MM.1S (cell line): ENCODE measurements around the gene HCRTR2.

Experiments
- DNase-seq: peaks from one replicate; pipeline ENCODE4 v3.0.0-alpha.2; 2015
- H2AFZ ChIP-seq: fragments of 300-600 bp; sonication (generic); 2 replicates; pipeline ENCODE4 v1.6.0; 2016; ENCODE audit warnings: antibody characterized with exemption, low read length
- H3F3A ChIP-seq: fragments of 300-600 bp; sonication (generic); 2 replicates; pipeline ENCODE4 v1.6.1; 2016; ENCODE audit warnings: mild to moderate bottlenecking, antibody characterized with exemption, low read length, moderate library complexity, mixed read lengths; ENCODE audit not compliant: insufficient read depth
- H3K27ac ChIP-seq: fragments of 300-600 bp; sonication (generic); 2 replicates; pipeline ENCODE4 v1.5.1; 2016; ENCODE audit warnings: mild to moderate bottlenecking, low read length
- H3K27me3 ChIP-seq: fragments of 300-600 bp; sonication (generic); replicated peaks from 2 replicates; pipeline ENCODE4 v1.6.0; 2016; ENCODE audit warnings: low read length; ENCODE audit not compliant: insufficient read depth
- H3K36me3 ChIP-seq: fragments of 300-600 bp; sonication (generic); replicated peaks from 2 replicates; pipeline ENCODE4 v1.6.1; 2016; ENCODE audit warnings: mild to moderate bottlenecking, low read length, mixed read lengths; ENCODE audit not compliant: insufficient read depth
- H3K4me1 ChIP-seq: fragments of 300-600 bp; sonication (generic); 2 replicates; pipeline ENCODE4 v1.6.1; 2016; ENCODE audit warnings: low read length, mixed read lengths
- H3K4me2 ChIP-seq: fragments of 300-600 bp; sonication (generic); 2 replicates; pipeline ENCODE4 v1.6.0; 2016; ENCODE audit warnings: low read depth, low read length
- H3K4me3 ChIP-seq: fragments of 300-600 bp; sonication (generic); 2 replicates; pipeline ENCODE4 v1.5.1; 2016; ENCODE audit warnings: low read length, mixed read lengths
- H3K79me2 ChIP-seq: fragments of 300-600 bp; sonication (generic); 2 replicates; pipeline ENCODE4 v1.6.1; 2016; ENCODE audit warnings: mixed run types, low read length, mixed read lengths
- H3K9ac ChIP-seq: fragments of 300-600 bp; sonication (generic); 2 replicates; pipeline ENCODE4 v1.6.1; 2016; ENCODE audit warnings: low read length, mixed read lengths
- H3K9me2 ChIP-seq: fragments of 300-600 bp; sonication (generic); replicated peaks from 2 replicates; pipeline ENCODE4 v1.6.1; 2016; ENCODE audit warnings: mild to moderate bottlenecking, low read length, mixed read lengths; ENCODE audit not compliant: insufficient read depth
- H3K9me3 ChIP-seq: fragments of 300-600 bp; sonication (generic); replicated peaks from 2 replicates; pipeline ENCODE4 v1.6.1; 2016; ENCODE audit warnings: mild to moderate bottlenecking, low read length, mixed read lengths; ENCODE audit not compliant: insufficient read depth
- H4K20me1 ChIP-seq: fragments of 300-600 bp; sonication (generic); 2 replicates; pipeline ENCODE4 v1.6.1; 2016; ENCODE audit warnings: mild to moderate bottlenecking, low read length, moderate library complexity, mixed read lengths; ENCODE audit not compliant: insufficient read depth
- EZH2 ChIP-seq: fragments of 300-600 bp; sonication (generic); optimal IDR thresholded peaks from 2 replicates; pipeline ENCODE3; 2017; ENCODE audit warnings: low read depth, mild to moderate bottlenecking, antibody characterized with exemption, low read length, mixed read lengths
- EZH2phosphoT487 ChIP-seq: fragments of 300-600 bp; sonication (generic); IDR thresholded peaks from 2 replicates; pipeline ENCODE4 v1.6.1; 2018; ENCODE audit warnings: antibody characterized with exemption, low read length
- TF ChIP-seq, protein P1 (sequence below): fragments of 300-600 bp; sonication (generic); IDR thresholded peaks from 2 replicates; pipeline ENCODE4 v1.5.1; 2016; ENCODE audit warnings: antibody characterized with exemption, low read length, mixed read lengths

The HCRTR2 gene

DNA sequence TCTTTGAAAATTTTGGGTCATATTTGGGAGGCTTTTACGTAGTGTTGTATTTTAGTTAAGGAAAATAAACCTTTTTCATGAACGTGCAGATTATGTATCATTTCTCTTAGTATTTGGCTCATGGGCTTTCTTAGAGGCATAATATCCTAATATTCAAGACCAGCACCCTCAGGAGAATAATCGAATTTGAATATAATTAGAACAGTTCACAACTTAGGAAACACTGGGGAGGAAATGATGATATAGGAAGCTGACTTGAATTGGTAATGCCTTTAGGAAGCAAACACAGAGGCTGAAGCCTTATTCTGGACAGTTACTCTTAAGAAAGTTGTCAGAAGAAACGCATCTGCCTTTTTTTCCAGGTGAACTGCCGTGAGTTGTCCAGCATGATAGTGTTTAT, 152.9 kb downstream of the HCRTR2 start, which contains the start of gene GFRAL:
GFRAL (plus strand) TSS at position 301 of the 400 bp plus-strand sequence; CDS start at position 387, 86 bp downstream.
- no peak for TF ChIP-seq EZH2phosphoT487
- TF ChIP-seq, protein P1, sequence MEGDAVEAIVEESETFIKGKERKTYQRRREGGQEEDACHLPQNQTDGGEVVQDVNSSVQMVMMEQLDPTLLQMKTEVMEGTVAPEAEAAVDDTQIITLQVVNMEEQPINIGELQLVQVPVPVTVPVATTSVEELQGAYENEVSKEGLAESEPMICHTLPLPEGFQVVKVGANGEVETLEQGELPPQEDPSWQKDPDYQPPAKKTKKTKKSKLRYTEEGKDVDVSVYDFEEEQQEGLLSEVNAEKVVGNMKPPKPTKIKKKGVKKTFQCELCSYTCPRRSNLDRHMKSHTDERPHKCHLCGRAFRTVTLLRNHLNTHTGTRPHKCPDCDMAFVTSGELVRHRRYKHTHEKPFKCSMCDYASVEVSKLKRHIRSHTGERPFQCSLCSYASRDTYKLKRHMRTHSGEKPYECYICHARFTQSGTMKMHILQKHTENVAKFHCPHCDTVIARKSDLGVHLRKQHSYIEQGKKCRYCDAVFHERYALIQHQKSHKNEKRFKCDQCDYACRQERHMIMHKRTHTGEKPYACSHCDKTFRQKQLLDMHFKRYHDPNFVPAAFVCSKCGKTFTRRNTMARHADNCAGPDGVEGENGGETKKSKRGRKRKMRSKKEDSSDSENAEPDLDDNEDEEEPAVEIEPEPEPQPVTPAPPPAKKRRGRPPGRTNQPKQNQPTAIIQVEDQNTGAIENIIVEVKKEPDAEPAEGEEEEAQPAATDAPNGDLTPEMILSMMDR = no peak
- TF ChIP-seq EZH2 = no peak
- H2AFZ ChIP-seq = no peak within 1 kb of the TSS
- no peaks in the 10 kb centered on the region for H3K36me3 ChIP-seq
- H3F3A ChIP-seq = no peaks in the 10 kb centered on the region
- no peaks in the 10 kb centered on the region for H3K9me3 ChIP-seq
- no peaks in the 10 kb centered on the region for H3K9me2 ChIP-seq
- no peaks in the 10 kb centered on the region for H3K27me3 ChIP-seq
- H3K9ac ChIP-seq = no peak within 1 kb of the TSS
- no peak within 1 kb of the TSS for H3K4me2 ChIP-seq
- no peaks in the 10 kb centered on the region for H4K20me1 ChIP-seq
- no peak for DNase-seq
- H3K27ac ChIP-seq = no peak within 1 kb of the TSS
- H3K4me1 ChIP-seq = no peaks in the 10 kb centered on the region
- H3K79me2 ChIP-seq = no peaks in the 10 kb centered on the region
- H3K4me3 ChIP-seq = no peak within 1 kb of the TSS
